Measurements from ENCODE around the gene CYP2A7.
"Not testable (repeated sequence)": the region's sequence is repeated elsewhere in the genome, so short reads cannot be mapped to it uniquely, and the experiment has no call there.

The CYP2A7 gene

GRCh38 chr19:40882062-40882461, at the start of gene CYP2A7:
Gene CYP2A7 (minus strand): TSS chr19:40882231. CDS start chr19:40882210, 21 bp downstream.
- not testable (repeated sequence) for DNase-seq (ENCODE audit: low read depth in 2 of 3, low spot score in 1 of 3)

GRCh38 chr19:40930799-40931198, 48.8 kb upstream of the CYP2A7 start:
- DNase-seq (ENCODE audit: low read depth in 2 of 3, low spot score in 1 of 3) = not testable (repeated sequence)

DNA sequence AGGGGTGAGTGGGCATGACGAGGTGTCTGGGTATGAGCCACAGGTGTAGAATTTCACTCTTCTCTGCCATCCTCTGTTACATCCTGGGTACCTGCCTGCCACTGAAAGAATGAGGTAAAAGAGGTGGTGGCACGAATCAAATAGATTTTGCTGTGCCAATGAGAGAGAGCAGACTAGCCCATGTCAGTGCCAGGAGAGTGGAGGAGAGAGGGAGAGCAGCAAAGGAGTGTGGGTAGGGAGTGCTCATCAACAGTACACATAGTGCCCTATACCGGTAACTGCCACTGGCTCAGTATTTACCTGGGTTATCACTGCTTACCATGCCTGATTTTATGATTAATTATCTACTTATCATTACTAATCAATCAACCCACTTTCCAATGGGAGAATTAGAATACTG, 47.9 kb upstream of the CYP2A7 start:
- DNase-seq (ENCODE audit: low read depth in 2 of 3, low spot score in 1 of 3) = not testable (repeated sequence)

- no peak for DNase-seq (ENCODE audit: low read depth in 2 of 3, low spot score in 1 of 3)
These were observed 46.8 kb upstream of the CYP2A7 start for GRCh38 chr19:40928850-40929249.

DNA sequence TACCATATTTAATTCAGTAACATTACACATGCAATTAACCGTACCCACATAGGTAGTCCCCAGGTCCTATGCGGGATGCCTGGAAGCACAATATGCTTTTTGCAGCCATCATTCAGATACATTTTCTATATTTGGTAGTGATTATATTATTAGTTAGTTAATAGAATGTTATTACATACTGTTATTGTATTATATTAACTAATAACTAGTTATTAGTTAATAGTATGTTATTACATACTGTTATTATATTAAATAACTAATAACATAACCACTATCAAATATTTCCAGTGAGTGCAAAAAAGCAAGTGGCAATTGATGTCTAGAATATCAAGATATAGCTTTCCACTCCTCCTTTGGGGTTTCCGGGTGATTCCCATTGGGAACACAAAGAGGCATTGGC, 45.5 kb upstream of the CYP2A7 start:
- no peak for DNase-seq (ENCODE audit: low read depth in 2 of 3, low spot score in 1 of 3)

GRCh38 chr19:40926276-40926675, 44.2 kb upstream of the CYP2A7 start:
- DNase-seq (ENCODE audit: low read depth in 2 of 3, low spot score in 1 of 3) = not testable (repeated sequence)

GRCh38 chr19:40923934-40924391, 41.9 kb upstream of the CYP2A7 start:
- DNase-seq (ENCODE audit: low read depth in 2 of 3, low spot score in 1 of 3) = no peak

DNA sequence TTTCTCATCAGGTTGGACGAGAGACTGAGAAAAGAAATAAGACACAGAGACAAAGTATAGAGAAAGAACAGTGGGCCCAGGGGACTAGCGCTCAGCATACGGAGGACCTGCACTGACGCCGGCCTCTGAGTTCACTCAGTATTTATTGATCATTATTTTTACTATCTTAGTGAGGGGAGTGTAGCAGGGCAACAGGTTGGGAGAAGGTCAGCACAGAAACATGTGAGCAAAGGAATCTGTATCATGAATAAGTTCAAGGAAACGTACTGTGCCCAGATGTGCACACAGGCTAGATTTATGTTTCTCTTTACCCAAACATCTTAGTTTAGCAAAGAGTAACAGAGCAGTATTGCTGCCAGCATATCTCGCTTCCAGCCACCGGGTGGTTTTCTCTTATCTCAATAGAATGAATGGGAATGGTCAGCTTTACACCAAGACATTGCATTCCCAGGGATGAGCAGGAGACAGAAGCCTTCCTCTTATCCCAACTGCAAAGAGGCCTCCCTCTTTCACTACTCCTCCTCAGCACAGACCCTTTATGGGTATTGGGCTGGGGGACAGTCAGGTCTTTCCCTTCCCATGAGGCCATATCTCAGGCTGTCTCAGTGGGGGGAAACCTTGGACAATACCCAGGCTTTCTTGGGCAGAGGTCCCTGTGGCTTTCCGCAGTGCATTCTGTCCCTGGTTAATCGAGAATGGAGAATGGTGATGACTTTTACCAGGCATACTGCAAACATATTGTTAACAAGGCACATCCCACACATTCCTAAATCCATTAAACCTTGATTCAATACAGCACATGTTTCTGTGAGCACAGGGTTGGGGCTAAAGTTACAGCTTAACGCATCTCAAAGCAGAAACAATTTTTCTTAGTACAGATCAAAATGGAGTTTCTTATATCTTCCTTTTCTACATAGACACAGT, 40.5 kb upstream of the CYP2A7 start:
- DNase-seq (ENCODE audit: low read depth in 2 of 3, low spot score in 1 of 3) = not testable (repeated sequence)

GRCh38 chr19:40921005-40921897, 39.2 kb upstream of the CYP2A7 start:
- DNase-seq (ENCODE audit: low read depth in 2 of 3, low spot score in 1 of 3) = no peak

DNA sequence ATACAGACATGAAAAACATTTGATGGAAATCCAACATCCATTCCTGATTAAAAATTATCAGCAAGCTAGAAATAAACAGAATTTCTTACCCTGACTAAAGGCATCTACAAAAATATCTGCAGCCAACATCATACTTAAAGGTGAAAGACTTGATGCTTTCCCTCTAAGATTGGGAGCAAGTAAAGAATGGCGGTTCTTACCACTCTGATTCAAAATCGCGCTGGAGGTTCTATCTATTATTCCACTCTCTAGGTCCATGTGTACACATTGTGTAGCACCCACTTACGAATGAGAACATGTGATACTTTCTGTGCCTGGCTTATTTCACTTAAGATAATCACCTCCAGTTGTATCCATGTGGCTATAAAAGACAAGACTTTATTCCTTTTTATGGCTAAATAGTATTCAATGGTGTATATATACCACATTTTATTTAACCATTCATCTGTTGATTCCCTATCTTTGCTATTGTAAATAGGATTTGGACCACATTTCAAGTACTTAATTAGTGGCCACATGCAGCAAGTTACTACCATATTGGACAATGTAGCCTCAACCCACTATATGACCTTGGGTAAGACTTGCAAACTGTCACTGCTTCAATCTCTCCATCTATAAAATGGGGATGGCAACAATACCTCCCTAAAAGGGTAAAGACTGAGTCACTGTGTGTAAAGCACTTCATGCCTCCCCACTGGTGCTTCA, 38.4 kb upstream of the CYP2A7 start:
- DNase-seq (ENCODE audit: low read depth in 2 of 3, low spot score in 1 of 3) = no peak

DNA sequence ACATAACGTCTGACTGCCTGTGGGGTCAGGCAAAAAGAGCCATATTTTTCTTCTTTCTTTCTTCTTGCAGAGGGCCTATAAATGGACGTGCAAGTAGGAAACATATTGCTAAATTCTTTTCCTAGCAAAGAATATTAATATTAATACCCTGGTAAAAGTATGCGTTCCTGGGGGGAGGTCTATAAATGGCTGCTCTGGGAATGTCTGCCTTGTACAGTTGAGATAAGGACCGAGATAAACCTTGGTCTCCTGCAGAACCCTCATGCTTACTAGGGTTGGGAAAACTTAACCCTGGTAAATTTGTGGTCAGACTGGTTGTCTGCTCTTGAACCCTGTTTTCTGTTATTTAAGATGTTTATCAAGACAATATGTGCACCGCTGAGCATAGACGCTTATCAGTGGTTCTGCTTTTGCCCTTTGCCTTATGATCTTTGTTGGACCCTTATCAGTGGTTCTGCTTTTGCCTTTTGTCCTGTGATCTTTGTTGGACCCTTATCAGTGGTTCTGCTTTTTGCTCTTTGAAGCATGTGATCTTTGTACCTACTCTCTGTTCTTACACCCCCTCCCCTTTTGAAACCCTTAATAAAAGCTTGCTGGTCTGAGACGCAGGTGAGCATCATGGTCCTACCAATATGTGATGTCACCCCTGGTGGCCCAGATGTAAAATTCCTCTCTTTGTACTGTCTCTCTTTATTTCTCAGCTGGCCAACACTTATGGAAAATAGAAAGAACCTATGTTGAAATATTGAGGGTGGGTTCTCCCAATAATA, 37.7 kb upstream of the CYP2A7 start:
- not testable (repeated sequence) for DNase-seq (ENCODE audit: low read depth in 2 of 3, low spot score in 1 of 3)

- not testable (repeated sequence) for DNase-seq (ENCODE audit: low read depth in 2 of 3, low spot score in 1 of 3)
These were observed 36.3 kb upstream of the CYP2A7 start for GRCh38 chr19:40918303-40918702.

- no peak for DNase-seq (ENCODE audit: low read depth in 2 of 3, low spot score in 1 of 3)
These were observed 26.9 kb upstream of the CYP2A7 start for GRCh38 chr19:40908976-40909375.

DNA sequence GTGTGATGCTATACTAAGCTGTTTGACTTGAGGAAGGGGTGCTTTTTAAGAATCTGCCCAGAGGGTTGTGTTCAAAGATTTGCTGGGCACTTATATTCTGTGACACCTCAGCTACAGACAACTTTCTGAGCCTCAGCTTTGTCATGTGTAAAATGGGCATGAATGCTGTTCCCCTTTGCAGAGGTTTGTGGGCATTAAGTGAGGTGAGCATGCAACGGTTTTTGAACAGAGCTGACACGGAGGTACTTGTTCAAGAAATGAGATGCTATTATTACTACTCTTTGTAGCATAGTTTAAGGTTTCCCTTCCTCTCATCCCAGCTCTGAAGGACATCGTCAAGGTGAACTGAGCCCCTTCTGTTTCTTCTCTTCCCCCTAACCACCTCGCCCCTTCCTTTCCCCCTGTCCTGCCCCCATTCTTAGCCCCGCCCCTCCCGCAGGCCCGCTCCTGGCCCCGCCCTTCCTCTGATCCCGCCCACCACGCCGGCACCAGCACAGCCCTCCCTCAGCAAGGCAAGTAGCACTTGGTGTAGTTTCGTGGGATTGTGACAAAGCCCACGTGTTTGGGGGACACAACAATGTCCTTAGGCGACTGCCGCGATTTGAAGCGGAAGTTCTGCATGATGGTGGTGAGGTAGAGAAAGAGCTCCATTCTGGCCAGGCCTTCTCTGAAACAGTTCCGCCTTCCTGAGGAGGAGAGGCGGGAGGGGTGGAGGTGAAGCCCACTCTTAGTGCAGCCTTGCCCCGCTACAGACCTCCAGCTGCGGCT, 26.1 kb upstream of the CYP2A7 start:
- peak; percentile 17 to 34 (median 26) for DNase-seq (ENCODE audit: low read depth in 2 of 3, low spot score in 1 of 3)

GRCh38 chr19:40906512-40906911, 24.5 kb upstream of the CYP2A7 start:
- no peak for DNase-seq (ENCODE audit: low read depth in 2 of 3, low spot score in 1 of 3)

DNA sequence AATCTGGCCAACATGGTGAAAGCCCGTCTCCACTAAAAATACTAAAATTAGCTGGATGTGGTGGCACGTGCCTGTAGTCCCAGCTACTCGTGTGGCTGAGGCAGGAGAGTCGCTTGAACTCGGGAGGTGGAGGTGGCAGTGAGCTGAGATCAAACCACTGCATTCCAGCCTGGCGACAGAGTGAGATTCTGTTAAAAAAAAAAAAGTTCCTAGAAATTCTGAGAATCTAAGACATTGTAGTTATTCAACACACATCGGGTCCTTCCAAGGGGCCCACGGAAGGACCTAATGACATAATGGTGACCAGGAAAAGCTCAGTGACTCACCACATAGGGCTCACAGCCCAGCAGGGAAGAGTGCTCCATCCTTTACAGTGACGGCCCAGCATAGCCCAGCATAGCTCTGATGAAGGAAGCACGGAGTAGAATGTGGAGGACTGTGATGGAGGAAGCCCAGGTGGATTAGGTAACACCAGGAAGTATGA, 22.7 kb upstream of the CYP2A7 start:
- DNase-seq (ENCODE audit: low read depth in 2 of 3, low spot score in 1 of 3) = not testable (repeated sequence)

- DNase-seq (ENCODE audit: low read depth in 2 of 3, low spot score in 1 of 3) = not testable (repeated sequence)
These were observed 20.1 kb upstream of the CYP2A7 start for GRCh38 chr19:40901975-40902750.

GRCh38 chr19:40900521-40900920, 18.5 kb upstream of the CYP2A7 start:
- not testable (repeated sequence) for DNase-seq (ENCODE audit: low read depth in 2 of 3, low spot score in 1 of 3)
